GM12878 (cell line): Measurements from ENCODE around the gene PRSS27. TPM values are rescaled to one million over a fixed set of nuclear protein-coding genes. Genes with fewer than 3 reads are reported as not detected.

Experiments
- ATAC-seq: fragments of 200-7000 bp; cut with Tn5 transposase; 3 replicates; pipeline ENCODE4 v1.9.1; 2020; ENCODE audit warnings: mild to moderate bottlenecking, moderate library complexity
- BruUV-seq: library from RNA; stranded (reverse); fragments of 400-500 nt; replicated peaks from 2 replicates; lab custom pipeline; 2021; lab: Mats Ljungman, UMichigan
- CTCF ChIA-PET: fragments of 300-600 bp; sonication (Branson Sonifier 250); formaldehyde crosslinking; extraction: SDS; loops from one replicate; lab custom pipeline; 2021; ENCODE audit warnings: inconsistent platforms; lab: Yijun Ruan, JAX
- POLR2A ChIA-PET: fragments of 350-600 bp; formaldehyde crosslinking; extraction: SDS; loops from one replicate; lab custom pipeline; 2021; ENCODE audit warnings: inconsistent platforms; lab: Charles Lee
- RAD21 ChIA-PET: fragments of 300-600 bp; sonication (Branson Sonifier 250); formaldehyde crosslinking; loops from one replicate; lab custom pipeline; 2023; ENCODE audit warnings: antibody characterized with exemption; ENCODE audit not compliant: unreplicated experiment; lab: Charles Lee
- SMC1A ChIA-PET: fragments of 300-600 bp; sonication (Branson Sonifier 250); formaldehyde crosslinking; loops from one replicate; lab custom pipeline; 2023; ENCODE audit not compliant: unreplicated experiment, uncharacterized antibody; lab: Charles Lee
- DNase-seq: peaks from one replicate; pipeline ENCODE4 v3.0.0-alpha.2; 2011; ENCODE audit warnings: low read depth, low spot score
- FAIRE-seq: peaks from 3 replicates; lab custom pipeline; 2011; peaks lifted over from hg19 to GRCh38; lab: Jason Lieb, UNC
- H2AFZ ChIP-seq: 2 replicates; pipeline ENCODE4 v1.6.0; 2011; ENCODE audit warnings: low read depth, low read length, control low read depth; ENCODE audit not compliant: control insufficient read depth
- H3K27ac ChIP-seq: 2 replicates; pipeline ENCODE4 v1.5.1; 2011; ENCODE audit warnings: control low read depth; ENCODE audit not compliant: control insufficient read depth, insufficient read depth
- H3K27me3 ChIP-seq, 2 experiments: replicated peaks in 1 of 2; 2 replicates each; pipeline versions ENCODE4 v1.6.0 to v1.6.1; 2011; ENCODE audit warnings: low read length in 1 of 2; ENCODE audit not compliant: control insufficient read depth in 2 of 2, insufficient read depth in 2 of 2
- H3K36me3 ChIP-seq, 2 experiments: 2 replicates each; pipeline ENCODE4 v1.5.1; 2011; ENCODE audit warnings: low read length in 1 of 2; ENCODE audit not compliant: control insufficient read depth in 2 of 2, insufficient read depth in 2 of 2
- H3K4me1 ChIP-seq: 2 replicates; pipeline ENCODE4 v1.6.1; 2011; ENCODE audit warnings: mild to moderate bottlenecking, low read length, moderate library complexity, mixed read lengths; ENCODE audit not compliant: control insufficient read depth, insufficient read depth
- H3K4me2 ChIP-seq: 2 replicates; pipeline ENCODE4 v1.6.0; 2011; ENCODE audit warnings: control low read depth; ENCODE audit not compliant: control insufficient read depth, insufficient read depth
- H3K4me3 ChIP-seq: fragments of 200-600 bp; sonication (generic); 2 replicates; pipeline ENCODE4 v1.5.1; 2016
- H3K79me2 ChIP-seq: 2 replicates; pipeline ENCODE4 v1.6.0; 2011; ENCODE audit warnings: low read length; ENCODE audit not compliant: control insufficient read depth, insufficient read depth
- H3K9ac ChIP-seq: 2 replicates; pipeline ENCODE4 v1.8.0; 2011; ENCODE audit warnings: low read length, control low read depth, mixed read lengths; ENCODE audit not compliant: control insufficient read depth, insufficient read depth
- H3K9me3 ChIP-seq: replicated peaks from 3 replicates; pipeline ENCODE4 v1.5.1; 2011; ENCODE audit warnings: mild to moderate bottlenecking, low read length; ENCODE audit not compliant: control insufficient read depth, insufficient read depth
- H4K20me1 ChIP-seq: 2 replicates; pipeline ENCODE4 v1.6.0; 2011; ENCODE audit not compliant: control insufficient read depth, insufficient read depth
- ASH2L ChIP-seq: fragments of 300-600, 200-600 bp; sonication (generic); IDR thresholded peaks from 2 replicates; pipeline ENCODE4 v1.6.1; 2017; ENCODE audit warnings: low read depth, mild to moderate bottlenecking, borderline replicate concordance
- FOXM1 ChIP-seq: IDR thresholded peaks from 2 replicates; pipeline ENCODE4 v1.6.1; 2012; ENCODE audit warnings: low read depth, mild to moderate bottlenecking, inconsistent platforms, low read length, moderate library complexity
- IRF4 ChIP-seq: IDR thresholded peaks from 2 replicates; pipeline ENCODE4 v1.6.1; 2011; ENCODE audit warnings: low read depth, low read length
- JUNB ChIP-seq: IDR thresholded peaks from 2 replicates; pipeline ENCODE4 v1.6.1; 2016; ENCODE audit warnings: antibody characterized with exemption, mild to moderate bottlenecking
- MTA2 ChIP-seq: fragments of 450-650 bp; IDR thresholded peaks from 2 replicates; pipeline ENCODE4 v1.6.1; 2016; ENCODE audit warnings: low read depth, mild to moderate bottlenecking, moderate library complexity
- MYC ChIP-seq: IDR thresholded peaks from 2 replicates; pipeline ENCODE4 v1.6.1; 2011; ENCODE audit warnings: mild to moderate bottlenecking, low read length, moderate library complexity, inconsistent platforms; ENCODE audit not compliant: insufficient read depth, insufficient replicate concordance, insufficient read length, severe bottlenecking
- NFXL1 ChIP-seq: fragments of 450-650 bp; IDR thresholded peaks from 2 replicates; pipeline ENCODE4 v1.6.1; 2017; ENCODE audit warnings: antibody characterized with exemption, mild to moderate bottlenecking, borderline replicate concordance
- NFYB ChIP-seq: IDR thresholded peaks from 2 replicates; pipeline ENCODE4 v1.6.1; 2011; ENCODE audit warnings: low read depth, mild to moderate bottlenecking, low read length, improper control_type of control experiment, moderate library complexity; ENCODE audit not compliant: insufficient read depth
- PAX8 ChIP-seq: fragments of 450-650 bp; IDR thresholded peaks from 2 replicates; pipeline ENCODE4 v1.6.1; 2017; ENCODE audit warnings: mild to moderate bottlenecking, moderate library complexity
- PML ChIP-seq: IDR thresholded peaks from 2 replicates; pipeline ENCODE4 v1.6.1; 2012; ENCODE audit warnings: low read length, inconsistent platforms
- POLR2A ChIP-seq: IDR thresholded peaks from 2 replicates; pipeline ENCODE4 v1.6.1; 2011; ENCODE audit warnings: low read depth, mild to moderate bottlenecking, low read length
- RELB ChIP-seq: fragments of 450-650 bp; IDR thresholded peaks from 2 replicates; pipeline ENCODE4 v1.6.1; 2017; ENCODE audit warnings: low read depth, mild to moderate bottlenecking, moderate library complexity
- SMAD5 ChIP-seq: IDR thresholded peaks from 2 replicates; pipeline ENCODE4 v1.6.1; 2016; ENCODE audit warnings: antibody characterized with exemption, low read depth
- TCF7 ChIP-seq: IDR thresholded peaks from 2 replicates; pipeline ENCODE4 v1.6.1; 2014; ENCODE audit warnings: antibody characterized with exemption, borderline replicate concordance
- YY1 ChIP-seq: IDR thresholded peaks from 2 replicates; pipeline ENCODE4 v1.6.1; 2011; ENCODE audit warnings: low read depth, mild to moderate bottlenecking, low read length
- WGBS: methylation state at CpG from one replicate; pipeline ENCODE4 v1.1.6; 2016; ENCODE audit warnings: low lambda C conversion rate; ENCODE audit not compliant: insufficient replicate concordance, insufficient coverage; ENCODE audit errors: missing lambda C conversion rate; 5-methylcytosine and 5-hydroxymethylcytosine counted together
- in situ Hi-C: fragments of 300-500 bp; cut with MboI; formaldehyde crosslinking; loops from 9 replicates; pipeline ENCODE4 v1.14.3; 2018; ENCODE audit warnings: mixed read lengths
- intact Hi-C: fragments of 100-400 bp; cut with micrococcal nuclease; formaldehyde crosslinking; loops from one replicate; pipeline ENCODE4 v1.14.2; 2022; ENCODE audit not compliant: unreplicated experiment
- polyA plus RNA-seq, 11 experiments: library from polyadenylated mRNA; depleted of rRNA in 4 of 11; unstranded in 6 of 11; stranded (reverse) in 5 of 11; fragments of >200 nt; fragmentation: Nextera tagmentation in 4 of 11; fragmentation: Illumina TruSeq in 1 of 11; extraction: Ambion mirVana in 4 of 11; extraction: Trizol in 1 of 11; gene quantifications; 1 replicate in 1 of 11; 2 replicates in 10 of 11; pipeline versions ENCODE4 v1.2.1 to v1.2.3, GENCODE V29; 2011 to 2016; ENCODE audit warnings: inconsistent platforms in 2 of 11, missing spikeins in 2 of 11, low read depth in 1 of 11
- total RNA-seq, 4 experiments: library from RNA; depleted of rRNA in 3 of 4; stranded (reverse); fragments of >200 nt in 3 of 4; fragmentation: Illumina TruSeq in 1 of 4; extraction: Trizol in 1 of 4; gene quantifications; 2 replicates each; pipeline versions ENCODE4 v1.2.1 to v1.2.3, GENCODE V29; 2013 to 2021

PRSS27 gene
- total and polyA plus RNA-seq, 10 of the 15 experiments (the other 5 are each of a cell fraction or from before 2014, with no cell fraction given) = 0.18 to 1.8 (median 0.51) TPM; not detected in 2

- WGBS = 54% methylated on average over 11 of the region's 11 CpGs
- ATAC-seq (no peak), FAIRE-seq (no peak), DNase-seq (no peak)
- H3K27ac ChIP-seq = no peak overlapping the region
- peaks cover 54 to 59% of the 10 kb centered on the region in 2 experiments for H3K36me3 ChIP-seq
- no peak for TF ChIP-seq RELB
- TF ChIP-seq NFYB = no peak
- no peak for TF ChIP-seq FOXM1
- no peak for TF ChIP-seq YY1
- no peak for TF ChIP-seq ASH2L
- no peak for TF ChIP-seq NFXL1
- TF ChIP-seq PAX8 = no peak
- no peak for TF ChIP-seq MTA2
- TF ChIP-seq IRF4 = no peak
- TF ChIP-seq MYC = no peak
- TF ChIP-seq JUNB = no peak
- TF ChIP-seq TCF7 = no peak
- no peak for TF ChIP-seq SMAD5
- TF ChIP-seq PML = 0 out of 2 replicates have a peak, but pooled peaks have one; percentile 4
- peak; percentile 34; the same call in 1 of the 2 replicates for TF ChIP-seq POLR2A
- in situ Hi-C loops = no loop called here
- CTCF ChIA-PET = interaction anchor here (0.6 kb wide), 1 partner anchor 329 kb away, joined by 3 read pairs; no protein-coding TSS in a partner anchor
- no peak overlapping the region for H2AFZ ChIP-seq
- RAD21 ChIA-PET = no interaction called here
- no peak overlapping the region for H3K9ac ChIP-seq
- no peaks in the 10 kb centered on the region for H3K4me1 ChIP-seq
- H3K9me3 ChIP-seq = no peaks in the 10 kb centered on the region; the same call in 2 of the 3 replicates
- H4K20me1 ChIP-seq = no peaks in the 10 kb centered on the region; the same call in none of the 2 replicates
- no TSS peak for BruUV-seq
- no peak overlapping the region for H3K4me2 ChIP-seq
- POLR2A ChIA-PET = no interaction called here
- SMC1A ChIA-PET = interaction anchor here (1.6 kb wide), 1 partner anchor 22 kb away, joined by 3 read pairs; no protein-coding TSS in a partner anchor
- H3K4me3 ChIP-seq = no peak overlapping the region
- intact Hi-C loops = no loop called here
- no peaks in the 10 kb centered on the region for H3K27me3 ChIP-seq
- peaks cover 4% of the 10 kb centered on the region for H3K79me2 ChIP-seq
Observed at GRCh38 chr16:2769100-2769529, 49.1 kb upstream of the PRSS27 start.
